GM19099 (cell line): ENCODE measurements around the gene RPS5.
A peak's percentile ranks its signal among the peaks of the same experiment; 100 is the strongest.

ENCODE experiments used
- POLR2A ChIP-seq: IDR thresholded peaks from 3 replicates; pipeline ENCODE4 v1.6.1; 2011; ENCODE audit warnings: low read depth; ENCODE audit not compliant: insufficient read length; ENCODE audit errors: extremely low read depth

The RPS5 gene

DNA sequence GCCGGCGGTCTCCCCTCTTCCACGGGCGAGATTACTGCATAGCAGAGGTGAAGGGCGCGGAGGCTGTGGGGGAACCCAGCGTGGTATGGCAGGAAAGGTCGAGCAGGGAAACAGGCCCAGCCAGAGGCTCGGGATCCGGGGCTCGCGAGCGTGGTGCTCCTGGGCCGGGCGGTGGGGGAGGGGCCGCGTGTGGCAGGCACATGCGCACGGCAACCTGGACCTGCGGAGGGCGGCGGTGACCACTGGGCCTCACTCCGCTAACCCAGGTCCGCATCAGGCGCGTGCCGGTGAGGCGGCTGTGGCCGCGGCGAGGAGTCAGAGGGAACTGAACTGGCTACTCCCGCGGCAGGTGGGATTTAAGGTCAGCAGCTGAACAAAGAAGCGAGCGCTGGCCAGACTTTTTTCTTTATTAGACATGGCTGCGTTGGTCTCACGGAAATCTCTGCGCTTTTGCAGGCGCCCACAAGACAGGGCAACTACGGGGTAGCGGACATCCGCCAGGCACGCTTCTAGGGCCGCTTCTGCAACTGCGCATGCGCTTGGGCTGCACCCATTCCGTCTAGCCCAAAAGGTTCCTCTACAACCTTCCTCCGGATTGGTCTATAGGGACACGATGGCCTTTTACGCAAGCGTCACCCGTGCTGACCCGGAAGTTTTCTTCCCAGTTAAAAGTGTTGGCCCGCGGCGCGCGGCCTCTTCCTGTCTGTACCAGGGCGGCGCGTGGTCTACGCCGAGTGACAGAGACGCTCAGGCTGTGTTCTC is at the start of gene RPS5:
Gene RPS5, plus strand, starts transcription at position 694 of the 762 bp plus-strand sequence. CDS start 869 bp downstream, outside the sequence.
- peak; percentile 97 for TF ChIP-seq POLR2A

- no peak for TF ChIP-seq POLR2A
Measured at GRCh38 chr19:58338336-58338735, 48.7 kb upstream of the RPS5 start.

- TF ChIP-seq POLR2A = no peak
Measured at GRCh38 chr19:58338825-58339558, 48.1 kb upstream of the RPS5 start.

DNA sequence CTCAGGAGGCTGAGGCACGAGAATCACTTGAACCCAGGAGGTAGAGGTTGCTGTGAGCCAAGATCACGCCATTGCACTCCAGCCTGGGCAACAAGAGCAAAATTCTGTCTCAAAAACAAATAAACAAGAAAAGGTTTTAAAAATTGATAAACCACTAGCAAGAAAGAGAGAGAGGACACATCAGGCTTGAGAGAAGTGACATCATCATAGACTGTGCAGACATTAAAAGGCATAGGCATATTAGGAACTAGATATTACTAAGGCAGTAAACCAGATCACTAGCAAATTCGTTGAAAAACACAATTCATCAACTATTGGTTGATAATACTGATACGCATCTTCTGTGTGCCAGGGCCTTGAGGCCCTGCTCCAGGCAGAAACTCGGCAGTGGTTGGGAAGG is 41.5 kb upstream of the RPS5 start:
- no peak for TF ChIP-seq POLR2A

- peak; percentile 77 for TF ChIP-seq POLR2A
Measured at GRCh38 chr19:58346961-58347929, 39.8 kb upstream of the RPS5 start.

DNA sequence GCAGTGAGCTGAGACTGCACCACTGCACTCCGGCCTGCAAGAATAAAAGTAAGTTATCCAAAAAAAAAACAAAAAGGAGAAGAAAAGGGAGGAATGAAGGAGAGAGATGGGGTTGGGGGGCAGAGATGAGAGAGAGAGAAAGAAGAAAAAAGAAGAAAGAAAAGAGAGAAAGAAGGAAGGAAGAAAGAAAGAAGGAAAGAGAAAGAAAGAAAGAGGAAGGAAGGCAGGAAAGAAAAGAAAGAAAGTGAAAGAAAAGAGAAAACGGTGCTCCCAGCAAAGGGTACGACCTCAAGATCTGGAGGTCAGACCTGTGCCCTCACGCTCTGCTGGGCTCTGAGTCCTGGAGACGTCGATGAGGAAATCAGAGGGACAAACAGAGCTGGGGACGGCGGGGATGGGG is 37.5 kb upstream of the RPS5 start:
- no peak for TF ChIP-seq POLR2A

GRCh38 chr19:58350001-58350861 is 36.8 kb upstream of the RPS5 start:
- TF ChIP-seq POLR2A = no peak

DNA sequence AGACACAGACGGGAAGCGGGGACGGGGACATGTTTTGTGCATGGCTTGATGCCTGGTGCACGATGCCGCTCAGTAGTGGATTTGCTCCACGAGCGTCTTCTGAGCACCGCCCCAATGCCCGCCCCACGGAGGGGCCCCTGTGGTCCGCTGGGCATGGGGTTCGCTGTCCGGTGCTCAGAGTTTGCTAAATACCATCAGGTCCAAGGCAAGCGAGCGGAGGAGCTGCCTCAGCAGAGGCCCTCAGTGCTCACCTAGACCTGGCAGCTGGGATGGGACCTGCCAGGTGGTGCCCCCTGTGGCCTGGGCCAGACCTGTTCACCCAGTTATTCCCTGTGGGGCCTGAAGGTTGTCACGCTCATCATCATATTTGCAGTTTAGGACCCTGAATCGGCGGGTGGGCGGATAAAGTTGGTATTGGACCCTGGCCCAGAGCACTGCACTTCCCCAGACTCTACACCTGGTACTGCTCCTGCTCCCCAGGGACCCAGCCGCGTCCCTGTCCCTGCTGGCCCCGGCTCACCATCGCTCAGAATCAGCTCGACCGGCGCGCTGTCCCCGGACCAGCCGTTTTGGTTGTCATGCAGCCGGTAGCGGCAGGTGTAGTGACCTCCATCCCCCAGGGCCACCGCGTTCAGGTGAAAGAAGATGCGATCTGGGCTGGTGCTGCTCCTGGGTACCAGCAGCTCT is 36.1 kb upstream of the RPS5 start:
- no peak for TF ChIP-seq POLR2A

DNA sequence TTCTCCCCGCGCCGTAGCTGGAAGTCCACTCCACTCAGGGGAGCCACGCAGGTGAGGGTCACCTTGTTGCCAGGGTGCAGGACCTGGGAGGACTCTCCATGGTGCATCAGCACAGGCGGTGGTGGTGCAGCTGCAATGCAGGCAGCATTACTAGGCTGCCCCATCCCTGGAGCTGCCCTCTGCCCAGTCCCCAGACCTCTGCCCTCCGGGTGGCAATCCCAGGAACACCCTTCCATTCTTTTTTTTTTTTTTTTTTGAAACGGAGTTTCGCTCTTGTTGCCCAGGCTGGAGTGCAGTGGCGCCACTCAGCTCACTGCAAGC is 35.6 kb upstream of the RPS5 start:
- no peak for TF ChIP-seq POLR2A

DNA sequence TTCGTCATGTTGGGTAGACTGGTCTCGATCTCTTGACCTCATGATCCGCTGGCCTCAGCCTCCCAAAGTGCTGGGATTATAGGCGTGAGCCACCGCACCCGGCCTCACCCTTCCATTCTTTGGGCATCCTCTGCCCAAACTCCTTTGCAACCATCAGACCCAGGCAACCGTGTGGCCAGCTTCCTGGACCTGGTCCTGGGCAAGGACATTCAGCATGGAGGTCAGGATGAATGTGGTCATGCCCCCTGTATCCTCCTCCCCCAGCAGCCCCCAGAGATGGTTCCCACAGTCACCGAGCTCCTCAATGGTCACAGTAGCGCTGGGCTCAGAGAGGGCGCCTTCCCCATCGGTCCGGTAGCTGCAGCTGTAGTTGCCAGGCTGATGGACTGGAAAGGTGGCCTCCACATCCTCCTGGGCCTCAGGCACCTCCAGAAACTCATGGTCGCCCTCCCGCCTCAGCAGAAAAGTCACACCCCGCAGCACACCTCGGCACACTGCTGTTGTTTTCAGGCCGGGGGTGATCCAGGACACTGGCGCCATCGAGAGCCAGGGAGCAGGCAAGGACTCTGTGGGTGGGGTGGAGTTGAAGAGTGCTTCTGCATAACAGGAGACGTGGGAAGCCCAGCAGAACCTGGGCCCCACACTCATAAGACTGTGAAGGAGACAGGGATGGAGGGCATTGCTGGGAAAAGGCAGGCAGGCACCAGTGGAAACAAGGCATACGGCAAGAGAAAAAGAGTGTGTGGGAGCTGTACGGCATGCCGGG is 34.9 kb upstream of the RPS5 start:
- TF ChIP-seq POLR2A = no peak

GRCh38 chr19:58352760-58353671 is 34.1 kb upstream of the RPS5 start, which contains the start of gene A1BG:
Gene A1BG (minus strand): TSS chr19:58353492. CDS start chr19:58353437, 55 bp downstream.
- TF ChIP-seq POLR2A = no peak
